Measurements from ENCODE around the gene PIP5KL1.

The PIP5KL1 gene

DNA sequence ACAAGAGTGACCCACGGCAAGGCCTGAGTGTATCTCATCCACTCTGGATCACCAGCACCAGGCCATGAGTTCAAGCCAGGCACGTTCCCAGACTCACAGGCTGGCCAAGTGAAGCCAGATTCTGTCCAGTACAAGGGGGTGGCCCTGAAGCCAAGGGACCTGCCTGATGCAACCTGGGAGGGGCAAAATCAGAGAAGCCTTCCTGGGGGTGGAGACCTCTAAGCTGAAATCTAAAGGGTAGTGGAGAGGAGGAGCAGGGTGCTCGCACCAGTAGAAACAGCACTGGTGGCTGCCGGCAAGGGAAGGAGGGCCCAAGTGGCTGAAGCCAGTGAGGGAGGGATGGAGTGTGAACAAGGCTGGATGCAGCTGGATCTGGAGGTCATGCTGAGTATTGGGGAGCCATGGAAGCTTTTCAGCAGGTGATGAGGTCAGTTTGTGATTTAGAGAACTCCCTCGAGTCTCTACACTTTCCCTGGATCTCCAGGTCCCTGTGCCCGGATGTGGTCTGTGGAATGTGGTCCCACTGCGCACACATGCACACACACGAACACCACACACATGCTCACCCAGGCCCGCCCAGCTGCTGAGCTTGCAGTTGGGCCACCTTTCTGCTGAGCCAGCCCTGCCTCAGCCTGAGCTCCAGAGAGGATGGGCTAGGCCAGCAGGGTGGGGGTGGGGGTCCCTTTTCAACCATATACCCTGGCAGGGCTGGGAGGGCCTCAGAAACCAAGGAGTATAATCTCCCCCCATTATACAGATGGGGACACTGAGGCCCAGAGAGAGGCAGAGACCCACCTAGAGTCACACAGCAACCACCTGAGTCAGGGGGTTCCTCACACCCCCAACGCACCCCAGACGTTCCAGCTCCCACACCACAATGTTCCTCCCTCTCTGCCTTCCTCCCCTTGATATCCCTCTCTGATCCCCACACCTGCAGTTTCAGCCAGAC, 1.6 kb downstream of the PIP5KL1 start:
- no peak for DNase-seq (ENCODE audit: low spot score)

DNA sequence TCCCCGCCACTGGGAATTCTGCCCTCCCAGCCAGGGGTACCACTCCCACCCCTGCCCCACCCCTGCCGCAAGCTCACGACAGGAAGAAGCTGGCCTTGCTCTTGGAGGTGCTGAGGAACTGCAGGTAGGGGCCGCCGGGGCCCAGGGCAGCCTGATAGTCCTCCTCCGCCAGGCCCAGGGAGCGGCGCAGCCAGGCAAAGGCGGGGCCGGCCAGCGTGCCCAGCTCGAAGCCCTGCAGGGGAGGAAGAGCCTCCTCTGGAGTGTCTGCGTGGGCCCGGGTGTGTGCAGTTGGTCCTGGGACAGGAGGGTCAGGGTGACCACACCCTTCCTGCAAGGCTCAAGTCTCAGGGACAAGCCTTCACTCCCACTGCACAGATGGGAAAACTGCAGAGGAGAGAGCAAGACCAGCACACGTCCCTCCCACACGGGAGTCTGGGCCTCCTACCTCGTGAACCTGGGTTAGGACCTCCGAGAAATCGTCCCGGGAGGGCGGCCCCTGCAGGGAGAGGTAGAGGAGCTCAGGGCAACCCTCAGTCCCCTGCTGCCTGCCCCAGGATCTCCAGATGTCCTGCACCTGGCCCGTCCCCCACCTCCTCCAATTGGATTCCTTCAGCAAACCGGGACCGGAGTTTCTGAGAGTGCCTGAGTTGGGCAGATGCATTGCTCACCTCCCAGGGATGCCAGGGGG, 2.4 kb downstream of the PIP5KL1 start:
- no peak for DNase-seq (ENCODE audit: low spot score)

DNA sequence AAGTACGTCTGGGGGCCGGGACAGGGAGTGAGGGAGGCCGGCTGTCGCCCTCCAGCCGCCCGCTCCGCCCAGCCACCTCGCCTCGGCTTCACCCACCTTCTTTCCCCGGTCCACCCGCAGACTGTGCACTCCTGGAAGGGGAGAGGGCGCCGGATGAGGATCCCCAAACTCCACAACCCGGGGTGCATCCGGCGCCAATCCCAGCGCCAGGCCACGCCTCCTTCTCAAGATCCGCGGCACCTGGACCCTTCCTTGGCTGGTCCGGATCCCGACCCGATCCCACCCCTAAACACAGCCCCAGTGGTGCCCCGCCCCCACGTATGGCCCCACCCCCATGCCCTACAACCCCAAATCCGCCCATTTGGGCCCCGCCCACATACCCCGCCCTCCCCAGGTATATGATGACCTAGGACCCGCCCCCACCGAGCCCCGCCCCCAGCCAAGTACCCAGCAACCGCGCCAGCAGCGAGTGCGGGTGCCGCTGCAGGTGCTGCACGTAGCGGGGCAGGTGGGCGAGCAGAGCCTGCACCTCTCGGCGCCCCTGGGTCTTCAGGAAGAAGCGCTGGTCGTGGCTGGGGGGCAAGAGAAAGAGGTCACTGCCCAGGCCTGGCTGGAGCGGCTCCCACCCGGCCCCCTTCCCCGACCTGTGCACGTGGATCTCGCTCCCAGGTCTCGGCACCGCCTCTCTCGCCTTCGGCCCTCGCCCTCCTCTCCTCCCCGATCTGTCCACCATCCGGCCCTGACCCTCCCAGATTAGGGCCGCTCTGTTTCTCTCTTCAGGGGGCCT, 3.2 kb downstream of the PIP5KL1 start:
- DNase-seq (ENCODE audit: low spot score): no peak

DNA sequence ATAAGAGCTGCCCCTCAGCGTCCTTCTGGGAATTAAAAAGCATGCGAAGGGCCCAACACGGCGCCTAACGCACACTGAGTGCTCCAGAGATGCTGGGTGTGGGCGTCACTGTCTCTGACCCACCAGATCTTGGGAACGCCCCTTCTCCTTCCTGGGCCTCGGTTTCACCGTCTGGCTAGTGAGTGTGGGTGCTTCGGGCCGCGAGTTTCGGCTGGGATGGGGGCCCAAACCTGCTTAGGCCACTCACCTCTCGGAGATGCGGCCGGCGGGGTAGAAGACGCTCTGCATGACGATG, 3.7 kb downstream of the PIP5KL1 start:
- DNase-seq (ENCODE audit: low spot score): no peak

DNA sequence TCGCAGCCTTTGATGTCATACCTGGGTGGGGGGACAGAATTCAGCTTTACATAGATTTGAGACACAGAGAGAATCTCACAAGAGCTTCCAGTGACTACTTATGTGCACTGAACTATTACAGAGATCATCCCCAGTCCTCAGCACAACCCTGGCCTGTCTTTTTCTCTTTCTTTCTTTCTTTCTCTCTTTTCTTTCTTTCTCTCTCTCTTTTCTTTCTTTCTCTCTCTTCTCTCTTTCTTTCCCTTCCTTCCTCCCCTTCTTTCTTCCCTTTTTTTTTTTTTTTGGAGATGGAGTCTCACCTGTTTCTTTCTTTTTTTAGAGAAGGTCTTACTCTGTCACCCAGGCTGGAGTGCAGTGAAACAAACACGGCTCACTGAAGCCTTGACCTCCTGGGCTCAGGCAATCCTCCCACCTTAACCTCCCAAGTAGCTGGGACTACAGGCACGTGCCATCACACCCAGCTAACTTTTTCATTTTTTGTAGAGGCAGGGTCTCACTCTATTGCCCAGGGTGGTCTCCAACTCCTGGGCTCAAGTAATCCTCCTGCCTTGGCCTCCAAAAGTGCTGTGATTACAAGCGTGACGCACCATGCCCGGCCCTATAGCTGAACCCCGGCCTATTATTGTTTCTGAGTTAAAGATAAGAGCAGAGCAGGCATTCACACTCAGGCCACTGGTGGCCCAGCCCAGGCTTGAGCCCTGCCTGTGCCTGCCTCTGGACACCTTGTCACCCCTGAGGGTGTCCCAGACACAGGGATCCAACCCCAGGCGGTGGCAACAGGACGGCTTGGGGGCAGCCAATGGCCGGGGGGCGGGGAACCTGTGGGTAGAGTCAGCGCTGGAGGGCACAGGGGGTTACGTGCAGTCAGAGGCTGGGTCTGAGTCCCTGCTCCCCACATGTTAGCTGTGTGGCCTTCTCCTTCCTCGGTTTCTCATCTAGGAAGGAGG, 4.3 kb downstream of the PIP5KL1 start:
- DNase-seq (ENCODE audit: low spot score): no peak

DNA sequence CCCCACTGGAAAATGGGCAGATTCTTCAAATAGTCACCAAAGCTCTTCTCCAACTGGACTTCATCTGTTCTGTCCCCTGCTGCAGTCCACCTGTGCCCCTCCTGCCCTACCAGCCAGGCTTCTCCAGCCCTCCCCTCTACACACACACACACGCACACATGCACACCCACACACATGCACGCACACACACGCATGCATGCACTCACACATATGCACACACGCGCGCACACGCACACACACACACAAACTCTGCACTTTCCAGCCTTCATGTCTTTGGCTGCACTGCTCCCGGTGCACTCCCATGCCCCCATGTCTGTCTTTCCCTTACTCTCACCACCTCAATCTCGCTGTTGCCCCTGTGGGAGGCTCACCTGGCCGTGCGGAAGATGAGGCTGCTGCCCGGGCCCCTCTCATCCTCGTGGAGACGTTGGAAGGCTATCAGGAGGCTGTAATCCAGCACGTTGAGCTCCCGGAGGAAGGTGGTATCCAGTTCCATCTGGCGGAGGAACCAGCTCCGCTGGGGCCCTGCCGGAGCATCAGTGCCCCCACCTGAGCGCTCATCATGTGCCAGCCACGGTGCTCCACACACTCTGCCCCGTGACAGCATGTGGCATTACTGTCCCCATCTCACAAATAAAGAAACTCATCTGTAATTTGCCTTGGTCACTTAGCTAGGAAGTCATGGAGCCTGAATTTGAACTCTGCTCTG, 5.7 kb downstream of the PIP5KL1 start:
- no peak for DNase-seq (ENCODE audit: low spot score)

DNA sequence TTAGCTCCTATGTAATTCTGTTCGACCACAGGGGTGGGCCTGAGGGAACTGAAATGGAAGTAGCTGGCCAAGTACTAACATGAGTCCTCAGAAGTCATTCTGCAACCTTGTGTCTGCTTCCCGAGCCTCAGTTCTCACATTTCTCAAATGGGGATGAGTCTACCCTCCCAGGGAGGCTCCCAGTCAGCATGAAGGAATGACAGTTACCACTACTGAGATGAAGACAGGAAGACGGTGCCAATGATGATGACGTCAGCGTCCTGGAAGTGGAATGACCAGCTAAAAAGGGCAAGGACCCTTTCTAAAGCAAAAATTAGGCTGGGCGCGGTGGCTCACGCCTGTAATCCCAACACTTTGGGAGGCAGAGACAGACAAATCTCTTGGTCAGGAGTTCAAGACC, 6.8 kb downstream of the PIP5KL1 start:
- no peak for DNase-seq (ENCODE audit: low spot score)

DNA sequence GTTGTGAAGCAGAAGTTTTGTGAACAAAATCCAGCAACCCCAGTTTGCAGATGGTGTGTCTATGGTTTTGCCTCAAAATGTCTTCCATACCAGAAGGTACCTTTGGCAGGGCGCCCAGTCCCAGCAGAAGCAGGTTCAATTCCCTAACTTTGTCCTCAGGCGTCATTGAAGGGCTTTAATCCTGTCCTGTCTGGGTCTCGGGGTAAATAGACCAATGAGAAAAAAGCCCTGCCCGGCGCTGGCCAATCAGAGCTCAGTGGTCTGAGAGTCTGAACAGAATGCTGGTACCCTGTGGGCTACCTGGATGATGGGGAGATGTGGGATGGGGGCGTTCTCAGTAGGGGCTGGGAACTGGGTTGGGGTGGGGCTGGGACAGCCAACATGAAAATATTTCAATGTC, 7.5 kb downstream of the PIP5KL1 start:
- DNase-seq (ENCODE audit: low spot score): no peak

DNA sequence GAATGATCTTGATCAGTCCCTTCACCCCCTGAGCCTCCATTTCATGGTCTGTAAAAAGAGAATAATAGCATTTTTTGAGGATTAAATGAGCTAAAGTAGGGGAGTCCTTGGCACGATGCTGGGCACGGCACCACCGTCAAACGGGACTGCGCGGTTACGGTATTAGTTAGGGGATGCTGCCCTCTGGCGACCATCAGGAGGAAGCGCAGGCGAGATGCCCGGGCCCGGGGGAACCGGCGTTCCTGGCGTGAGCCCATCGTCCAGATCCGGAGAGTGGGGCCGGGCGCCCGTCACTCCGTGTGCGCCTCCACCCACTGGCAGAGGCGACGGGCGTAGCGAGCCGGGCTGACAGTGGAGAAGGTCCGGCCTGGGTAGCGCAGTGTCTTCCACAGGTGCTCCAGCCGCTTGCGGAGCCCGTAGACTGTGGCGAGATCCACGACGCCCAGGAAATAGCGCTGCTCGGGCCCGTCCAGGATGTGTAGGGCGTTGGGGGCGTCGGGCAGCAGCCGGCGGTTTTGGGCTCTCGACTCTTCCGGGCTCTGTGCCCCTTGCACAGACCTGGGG, 8.9 kb downstream of the PIP5KL1 start:
- no peak for DNase-seq (ENCODE audit: low spot score)

DNA sequence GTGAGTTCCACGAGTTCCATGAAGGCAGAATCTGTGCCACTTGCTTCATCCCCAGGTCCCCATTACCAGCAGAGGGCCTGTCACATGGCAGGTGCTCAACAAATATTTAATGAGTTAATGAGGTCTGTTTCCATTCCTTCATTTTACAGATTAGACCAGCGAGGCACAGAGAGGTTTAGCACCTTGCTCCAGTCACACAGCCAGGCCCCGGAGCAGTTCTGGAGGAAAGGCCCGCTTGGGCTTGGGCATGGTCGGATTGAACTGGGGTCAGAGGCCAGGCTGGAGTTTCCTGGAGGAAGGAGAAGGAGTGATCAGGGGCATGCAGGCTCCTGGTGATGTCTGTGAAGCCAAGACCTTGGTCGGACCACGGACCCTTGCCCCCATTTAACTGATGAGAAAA, 9.8 kb downstream of the PIP5KL1 start:
- no peak for DNase-seq (ENCODE audit: low spot score)

DNA sequence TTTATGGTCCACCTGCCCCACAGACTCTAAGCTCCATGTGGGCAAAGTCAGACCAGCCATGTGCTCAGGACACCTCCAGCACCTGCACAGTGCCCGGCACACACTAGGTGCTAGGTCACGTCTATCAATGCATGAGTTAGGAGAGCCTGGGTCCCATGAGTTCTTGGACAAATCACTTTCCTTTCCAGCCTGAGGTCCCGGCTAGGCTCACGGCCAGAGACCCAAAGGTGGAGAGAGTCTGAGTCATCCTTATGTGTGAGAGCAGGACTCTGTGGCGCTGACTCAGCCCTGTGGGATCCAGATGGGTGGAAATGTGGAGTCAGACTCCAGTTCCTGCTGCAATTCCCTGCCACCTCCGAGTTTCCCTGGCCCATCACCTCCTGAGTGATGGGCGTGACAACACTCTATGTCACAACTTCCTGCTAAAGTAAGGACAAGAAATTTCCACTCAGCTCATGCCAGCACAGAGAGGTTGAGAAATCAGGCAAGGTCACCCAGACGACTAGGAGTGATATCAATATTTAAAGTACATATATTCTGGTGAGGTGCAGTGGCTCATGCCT, 11.2 kb downstream of the PIP5KL1 start:
- DNase-seq (ENCODE audit: low spot score): peak; percentile 74

DNA sequence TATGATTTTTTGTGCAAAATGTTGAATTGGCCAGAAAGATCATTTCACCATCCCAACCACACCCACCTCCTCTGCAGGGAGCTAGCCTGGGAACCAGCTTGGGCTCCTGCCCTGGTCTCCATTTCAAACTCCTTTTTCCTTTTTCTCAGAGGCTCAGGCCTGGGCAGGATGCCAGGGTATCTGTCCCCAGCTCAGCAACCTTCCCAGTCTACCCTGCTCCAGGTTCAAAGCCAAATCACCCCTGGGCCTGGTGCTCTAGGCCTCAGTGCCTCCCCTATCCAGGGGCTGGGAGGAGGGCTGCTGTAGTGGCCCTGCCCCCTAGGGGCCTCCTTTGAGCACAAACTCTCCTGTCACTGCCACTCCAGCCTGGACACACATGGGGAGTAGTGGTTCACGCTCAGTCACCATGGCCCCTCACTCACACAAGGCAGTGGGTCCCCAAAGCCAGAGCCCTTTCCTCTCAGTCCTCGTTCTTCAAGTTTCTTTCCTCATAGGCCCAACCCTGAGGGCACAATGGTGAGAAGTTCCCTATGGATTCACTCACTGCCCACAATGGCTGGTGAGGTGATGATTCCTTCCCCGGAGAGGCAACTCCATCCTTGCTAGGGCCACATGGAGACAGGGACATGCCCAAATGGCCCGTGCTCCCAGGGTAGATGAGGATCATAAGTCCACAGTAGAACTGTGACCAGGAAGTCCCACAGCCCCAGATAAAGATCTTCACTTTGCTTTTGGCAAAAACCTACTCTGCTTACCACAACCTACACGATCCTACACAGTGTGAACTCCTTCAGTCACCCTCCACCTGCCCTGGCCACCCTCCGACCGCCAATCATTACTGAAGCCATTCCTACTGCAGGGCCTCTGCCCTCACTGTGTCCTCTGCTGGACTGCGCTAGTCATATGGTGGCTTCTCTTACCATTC, 12.1 kb downstream of the PIP5KL1 start:
- no peak for DNase-seq (ENCODE audit: low spot score)

DNA sequence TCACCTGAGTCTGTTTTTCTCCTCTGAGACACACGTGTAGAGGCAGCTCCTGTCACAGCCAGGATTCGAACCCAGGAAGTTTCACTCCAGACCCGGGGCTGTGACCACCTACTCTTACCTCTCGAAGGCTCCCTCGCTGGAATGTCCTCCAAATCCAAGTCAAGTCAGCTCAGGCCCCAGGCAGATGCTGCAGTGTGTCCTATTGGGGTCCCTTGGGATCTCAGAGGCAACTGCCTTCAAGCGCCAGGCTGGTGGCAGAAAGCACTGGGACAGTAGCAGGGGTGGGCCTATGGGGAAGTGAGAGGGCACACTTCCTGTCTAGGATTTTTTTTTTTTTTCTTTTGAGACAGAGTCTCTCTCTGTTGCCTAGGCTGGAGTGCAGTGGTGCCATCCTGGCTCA, 13.0 kb downstream of the PIP5KL1 start:
- no peak for DNase-seq (ENCODE audit: low spot score)

DNA sequence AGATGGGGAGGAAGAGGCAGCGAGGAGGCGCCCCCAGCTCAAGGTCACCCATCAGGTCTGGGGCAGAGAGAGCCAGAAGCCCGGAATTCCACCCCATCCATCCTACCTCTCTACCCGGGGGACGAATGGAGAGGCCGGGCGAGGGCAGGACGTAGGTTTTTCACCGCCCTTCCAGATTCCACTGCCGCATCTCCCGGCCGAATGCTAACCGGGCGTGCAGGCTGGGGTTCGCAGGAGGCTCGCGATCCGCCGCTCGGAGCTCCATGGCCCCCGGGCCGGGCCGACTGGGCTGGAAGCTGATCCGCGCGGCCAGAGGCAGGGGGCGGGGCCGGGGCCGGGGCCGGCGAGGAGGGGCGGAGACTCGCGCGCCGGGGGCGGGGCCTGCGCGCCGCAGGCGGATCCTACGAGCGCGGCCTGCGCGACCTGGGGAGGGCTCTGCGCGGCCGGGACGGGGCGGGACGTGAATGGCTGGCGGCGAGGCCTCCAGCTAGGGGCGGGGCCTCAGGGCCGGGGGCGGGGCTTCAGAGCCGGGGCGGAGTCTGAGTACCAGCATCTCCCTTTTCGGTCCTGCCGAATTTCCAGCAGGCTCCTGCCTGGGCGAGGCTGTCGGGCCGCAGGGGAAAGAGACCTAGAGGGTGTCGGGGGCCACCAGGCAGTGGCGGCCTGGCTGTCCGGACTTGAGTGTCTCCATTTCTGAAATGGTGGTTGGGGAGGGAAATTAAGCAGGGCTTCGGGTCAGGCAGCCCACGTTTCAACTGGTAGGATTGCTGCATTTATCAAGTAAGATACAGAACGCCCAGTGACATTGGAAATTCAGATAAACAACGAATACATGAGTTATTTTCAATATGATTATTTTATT, 13.6 kb downstream of the PIP5KL1 start, which contains the start of gene ST6GALNAC4:
Gene ST6GALNAC4, minus strand, starts transcription at position 322 of the 862 bp plus-strand sequence. CDS start 622 bp downstream, outside the sequence.
- peak; percentile 94 for DNase-seq (ENCODE audit: low spot score)

DNA sequence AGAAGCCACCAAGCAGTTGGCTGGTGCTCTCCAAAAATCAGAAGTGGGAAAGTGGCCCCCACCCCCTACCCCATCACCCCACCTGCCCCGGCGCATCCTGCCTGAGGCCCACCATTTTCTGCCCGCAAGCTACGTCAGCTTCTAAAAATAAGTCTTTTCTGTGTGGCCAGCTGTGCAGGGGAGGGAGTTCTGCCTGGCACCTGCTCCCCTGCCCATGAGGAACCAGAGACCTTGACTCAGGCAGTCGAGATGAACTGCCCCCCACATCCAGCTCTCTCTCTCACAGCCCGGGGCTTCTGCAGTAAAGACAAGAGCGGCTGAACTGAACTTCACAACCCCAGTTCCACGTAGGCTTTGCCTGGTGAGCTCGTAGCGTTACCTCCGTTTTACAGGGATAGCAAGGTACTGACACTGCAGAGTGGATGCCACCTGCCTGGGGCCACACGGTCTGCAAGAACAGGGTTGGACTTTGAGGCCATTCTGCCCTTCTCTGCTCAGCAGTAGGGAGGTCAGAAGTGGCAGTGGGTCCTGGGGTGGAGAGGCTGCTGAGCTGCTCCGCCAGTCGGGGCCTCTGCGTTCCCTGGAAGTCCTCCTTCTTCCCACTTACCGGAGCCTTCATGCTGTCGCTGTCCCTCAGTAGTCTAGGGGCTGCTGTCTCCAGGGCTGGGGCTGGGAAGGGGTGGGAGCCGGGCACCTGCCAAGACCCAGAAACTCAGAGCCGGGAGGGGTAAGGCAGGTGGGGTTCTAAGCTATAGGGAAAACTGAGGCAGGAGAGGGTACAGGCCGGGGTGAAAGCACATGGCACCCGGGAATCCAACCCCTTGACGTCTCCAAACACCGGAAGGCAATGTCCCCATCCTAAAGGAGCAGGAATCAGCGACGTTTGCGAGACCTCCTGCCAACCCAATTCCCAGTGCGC, 14.5 kb downstream of the PIP5KL1 start:
- DNase-seq (ENCODE audit: low spot score): no peak

DNA sequence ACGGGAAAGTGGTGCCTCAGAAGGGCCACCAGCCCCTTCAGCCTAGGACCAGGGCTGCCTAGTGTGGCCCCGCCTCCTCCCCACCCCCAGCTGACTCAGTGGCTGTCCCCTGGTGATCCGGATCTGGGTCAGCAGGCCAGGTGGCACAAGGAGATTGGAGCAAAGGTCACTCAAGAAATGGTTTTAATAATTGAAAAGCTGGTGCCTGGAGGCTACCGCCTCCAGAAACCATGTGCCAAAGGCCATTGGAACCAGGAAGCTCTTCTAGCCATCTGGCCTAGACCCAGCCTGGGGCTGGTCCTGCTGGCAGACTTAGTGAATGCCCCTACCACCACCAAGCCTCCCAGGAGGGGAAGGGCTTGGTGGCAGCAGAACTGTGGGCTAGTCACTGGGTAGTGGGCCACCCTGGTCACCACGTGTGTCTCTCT, 15.2 kb downstream of the PIP5KL1 start:
- no peak for DNase-seq (ENCODE audit: low spot score)

DNA sequence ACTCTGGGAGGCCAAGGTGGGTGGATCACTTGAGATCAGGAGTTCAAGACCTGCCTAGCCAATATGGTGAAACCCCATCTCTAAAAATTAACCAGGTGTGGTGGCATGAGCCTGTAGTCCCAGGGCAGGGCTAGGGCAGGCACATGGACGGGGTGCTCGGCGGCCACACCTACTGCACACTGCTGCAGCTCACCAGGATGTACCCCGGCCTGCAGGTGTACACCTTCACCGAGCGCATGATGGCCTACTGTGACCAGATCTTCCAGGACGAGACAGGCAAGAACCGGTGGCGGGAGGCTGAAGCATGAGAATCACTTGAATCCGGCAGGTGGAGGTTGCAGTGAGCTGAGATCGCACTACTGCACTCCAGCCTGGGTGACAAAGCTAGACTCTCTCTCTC, 16.9 kb downstream of the PIP5KL1 start:
- DNase-seq (ENCODE audit: low spot score): no peak

Data from putamen (tissue), 1 donor.